Left ventricle myocardium inferior (tissue), 1 donor: ENCODE measurements around the gene PCF11. TPM values are rescaled to one million over a fixed set of nuclear protein-coding genes. Genes with fewer than 3 reads are reported as not detected.
"Not testable (repeated sequence)": the region's sequence is repeated elsewhere in the genome, so short reads cannot be mapped to it uniquely, and the experiment has no call there.

Source experiments
- DNase-seq: peaks from one replicate; pipeline ENCODE4 v3.0.0-alpha.2; 2020
- H3K27ac ChIP-seq: fragments of 200-600 bp; replicated peaks from 2 replicates; pipeline ENCODE4 v1.8.0; 2021
- H3K27me3 ChIP-seq: fragments of 200-600 bp; 2 replicates; pipeline ENCODE4 v1.8.0; 2021; ENCODE audit warnings: low read depth
- H3K36me3 ChIP-seq: fragments of 200-600 bp; 2 replicates; pipeline ENCODE4 v1.8.0; 2021
- H3K4me1 ChIP-seq: fragments of 200-600 bp; 2 replicates; pipeline ENCODE4 v1.8.0; 2021
- H3K4me3 ChIP-seq: fragments of 200-600 bp; 2 replicates; pipeline ENCODE4 v1.8.0; 2021; ENCODE audit warnings: mild to moderate bottlenecking, moderate library complexity
- H3K9me3 ChIP-seq: fragments of 200-600 bp; replicated peaks from 2 replicates; pipeline ENCODE4 v1.8.0; 2021
- intact Hi-C: fragments of 100-400 bp; cut with micrococcal nuclease; formaldehyde crosslinking; loops from one replicate; pipeline ENCODE4 v1.11.0; 2022
- total RNA-seq: library from RNA; stranded (reverse); fragmentation: NEBNext Ultra II Directional; extraction: Animal tissue kit (Norgen Biotek cat#: 25700); gene quantifications from one replicate; pipeline ENCODE4 v1.2.1, GENCODE V29; 2021
- TF ChIP-seq, protein P1 (sequence below): fragments of 200-600 bp; IDR thresholded peaks from 2 replicates; pipeline ENCODE4 v1.8.0; 2021; ENCODE audit warnings: antibody characterized with exemption, mild to moderate bottlenecking, borderline replicate concordance
- donor health status: DM: no; HTN: yes; CAD: no; lungs with severe emphysema.

Gene PCF11
- total RNA-seq, 1 donor from 2014 or later: 25.8 TPM

DNA sequence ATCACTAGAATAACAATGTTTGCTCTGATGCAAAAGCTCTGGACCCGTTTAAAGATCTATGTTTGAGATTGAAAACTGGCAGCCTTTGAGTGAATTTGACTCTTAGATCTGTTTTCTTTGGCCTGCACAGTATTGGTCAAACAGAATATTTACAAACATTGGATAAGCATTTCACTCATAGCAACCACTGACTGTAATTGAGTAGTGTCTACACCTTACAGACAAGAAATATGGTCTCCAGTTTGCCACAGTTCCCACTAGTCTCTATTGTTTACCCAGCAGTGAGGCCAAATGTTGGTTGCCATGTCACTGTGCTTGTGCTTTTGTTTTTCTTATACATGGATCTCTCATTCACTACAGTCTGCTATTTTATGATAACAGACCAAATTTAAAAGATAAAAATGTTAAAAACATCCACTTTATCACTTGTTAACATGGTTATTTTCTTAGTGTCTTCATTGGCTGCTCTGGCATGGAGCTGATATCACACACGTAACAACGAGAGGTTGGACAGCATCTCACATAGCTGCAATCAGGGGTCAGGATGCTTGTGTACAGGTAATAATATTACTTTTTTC, 48.8 kb downstream of the PCF11 start:
- intact Hi-C loops: no loop called here
- TF ChIP-seq, protein P1, sequence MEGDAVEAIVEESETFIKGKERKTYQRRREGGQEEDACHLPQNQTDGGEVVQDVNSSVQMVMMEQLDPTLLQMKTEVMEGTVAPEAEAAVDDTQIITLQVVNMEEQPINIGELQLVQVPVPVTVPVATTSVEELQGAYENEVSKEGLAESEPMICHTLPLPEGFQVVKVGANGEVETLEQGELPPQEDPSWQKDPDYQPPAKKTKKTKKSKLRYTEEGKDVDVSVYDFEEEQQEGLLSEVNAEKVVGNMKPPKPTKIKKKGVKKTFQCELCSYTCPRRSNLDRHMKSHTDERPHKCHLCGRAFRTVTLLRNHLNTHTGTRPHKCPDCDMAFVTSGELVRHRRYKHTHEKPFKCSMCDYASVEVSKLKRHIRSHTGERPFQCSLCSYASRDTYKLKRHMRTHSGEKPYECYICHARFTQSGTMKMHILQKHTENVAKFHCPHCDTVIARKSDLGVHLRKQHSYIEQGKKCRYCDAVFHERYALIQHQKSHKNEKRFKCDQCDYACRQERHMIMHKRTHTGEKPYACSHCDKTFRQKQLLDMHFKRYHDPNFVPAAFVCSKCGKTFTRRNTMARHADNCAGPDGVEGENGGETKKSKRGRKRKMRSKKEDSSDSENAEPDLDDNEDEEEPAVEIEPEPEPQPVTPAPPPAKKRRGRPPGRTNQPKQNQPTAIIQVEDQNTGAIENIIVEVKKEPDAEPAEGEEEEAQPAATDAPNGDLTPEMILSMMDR: no peak
- no peak overlapping the region for H3K27ac ChIP-seq
- no peaks in the 10 kb centered on the region for H3K27me3 ChIP-seq
- H3K9me3 ChIP-seq: no peaks in the 10 kb centered on the region
- DNase-seq: no peak
- H3K4me1 ChIP-seq: no peaks in the 10 kb centered on the region
- H3K4me3 ChIP-seq: no peak overlapping the region
- peaks cover 33% of the 10 kb centered on the region for H3K36me3 ChIP-seq

- TF ChIP-seq, protein P1: no peak
- intact Hi-C loops: no loop called here
- H3K9me3 ChIP-seq: no peaks in the 10 kb centered on the region
- peaks cover 37% of the 10 kb centered on the region for H3K36me3 ChIP-seq
- H3K27ac ChIP-seq: no peak overlapping the region
- H3K27me3 ChIP-seq: no peaks in the 10 kb centered on the region
- H3K4me3 ChIP-seq: no peak overlapping the region
- no peaks in the 10 kb centered on the region for H3K4me1 ChIP-seq
- no peak for DNase-seq
These were observed 49.3 kb downstream of the PCF11 start for GRCh38 chr11:83206221-83206620.

GRCh38 chr11:83206771-83207382, 49.9 kb downstream of the PCF11 start:
- DNase-seq, H3K27me3 ChIP-seq, intact Hi-C loops, H3K9me3 ChIP-seq, H3K27ac ChIP-seq, H3K4me3 ChIP-seq, H3K4me1 ChIP-seq: not testable (repeated sequence)
- peaks cover 44% of the 10 kb centered on the region for H3K36me3 ChIP-seq

DNA sequence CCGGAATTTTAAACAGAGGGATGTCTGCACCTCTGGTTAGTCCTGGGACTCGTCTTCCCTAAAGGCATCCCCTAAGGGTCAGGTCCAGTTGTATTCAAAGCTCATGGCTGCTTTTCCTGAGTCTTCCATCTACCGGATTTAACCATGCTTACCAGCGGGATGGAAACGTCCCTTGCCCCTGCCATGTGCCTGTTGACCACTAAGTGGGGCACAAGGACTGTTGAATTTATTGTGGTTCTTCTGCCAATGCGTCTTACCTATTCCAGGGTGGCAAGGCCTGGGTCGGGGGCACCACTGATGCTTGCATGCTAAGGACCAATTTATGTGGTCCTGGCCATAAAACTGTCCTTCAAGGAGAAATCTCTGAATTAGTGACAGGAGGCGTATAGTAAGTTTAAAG, 62.2 kb downstream of the PCF11 start:
- no peaks in the 10 kb centered on the region for H3K27me3 ChIP-seq
- no peak for DNase-seq
- TF ChIP-seq, protein P1: peak; percentile 41
- H3K27ac ChIP-seq: no peak overlapping the region
- H3K36me3 ChIP-seq: peaks cover 9% of the 10 kb centered on the region
- no peak overlapping the region for H3K4me3 ChIP-seq
- no peaks in the 10 kb centered on the region for H3K4me1 ChIP-seq
- H3K9me3 ChIP-seq: no peaks in the 10 kb centered on the region
- intact Hi-C loops: no loop called here

GRCh38 chr11:83220260-83220659, 63.3 kb downstream of the PCF11 start:
- intact Hi-C loops: no loop called here

GRCh38 chr11:83221694-83222093, 64.8 kb downstream of the PCF11 start:
- intact Hi-C loops: no loop called here
- DNase-seq: no peak

More at GRCh38 chr11:83220260-83220659, 63.3 kb downstream of the PCF11 start:
- no peaks in the 10 kb centered on the region for H3K4me1 ChIP-seq
- no peak for DNase-seq
- H3K36me3 ChIP-seq: no peaks in the 10 kb centered on the region
- H3K27me3 ChIP-seq: no peaks in the 10 kb centered on the region
- no peaks in the 10 kb centered on the region for H3K9me3 ChIP-seq
- TF ChIP-seq, protein P1: no peak
- H3K4me3 ChIP-seq: no peak overlapping the region
- H3K27ac ChIP-seq: no peak overlapping the region

More at GRCh38 chr11:83221694-83222093, 64.8 kb downstream of the PCF11 start:
- no peaks in the 10 kb centered on the region for H3K4me1 ChIP-seq
- no peak overlapping the region for H3K4me3 ChIP-seq
- no peaks in the 10 kb centered on the region for H3K9me3 ChIP-seq
- TF ChIP-seq, protein P1: no peak
- no peak overlapping the region for H3K27ac ChIP-seq
- H3K27me3 ChIP-seq: no peaks in the 10 kb centered on the region
- H3K36me3 ChIP-seq: no peaks in the 10 kb centered on the region
